ENCODE results near the gene TTC23L. TPM values are rescaled to one million over a fixed set of nuclear protein-coding genes. Genes with fewer than 3 reads are reported as not detected.

TTC23L gene
- total RNA-seq (2021): 0.41 and 0.55 TPM in 2 replicates
- percentile 15 among the genes with signal in this experiment for Bru-seq, nascent RNA
- percentile 22 among the genes with signal in this experiment for BruChase-seq, experiment 1, labeled RNA remaining after a 2-hour chase
- BruChase-seq, experiment 2, labeled RNA remaining after a 6-hour chase: percentile 17 among the genes with signal in this experiment
- long read RNA-seq, partial matches to known transcripts: 0 of 1 reads
- long read RNA-seq, other reads (novel, unspliced or antisense): 1 of 1 reads

DNA sequence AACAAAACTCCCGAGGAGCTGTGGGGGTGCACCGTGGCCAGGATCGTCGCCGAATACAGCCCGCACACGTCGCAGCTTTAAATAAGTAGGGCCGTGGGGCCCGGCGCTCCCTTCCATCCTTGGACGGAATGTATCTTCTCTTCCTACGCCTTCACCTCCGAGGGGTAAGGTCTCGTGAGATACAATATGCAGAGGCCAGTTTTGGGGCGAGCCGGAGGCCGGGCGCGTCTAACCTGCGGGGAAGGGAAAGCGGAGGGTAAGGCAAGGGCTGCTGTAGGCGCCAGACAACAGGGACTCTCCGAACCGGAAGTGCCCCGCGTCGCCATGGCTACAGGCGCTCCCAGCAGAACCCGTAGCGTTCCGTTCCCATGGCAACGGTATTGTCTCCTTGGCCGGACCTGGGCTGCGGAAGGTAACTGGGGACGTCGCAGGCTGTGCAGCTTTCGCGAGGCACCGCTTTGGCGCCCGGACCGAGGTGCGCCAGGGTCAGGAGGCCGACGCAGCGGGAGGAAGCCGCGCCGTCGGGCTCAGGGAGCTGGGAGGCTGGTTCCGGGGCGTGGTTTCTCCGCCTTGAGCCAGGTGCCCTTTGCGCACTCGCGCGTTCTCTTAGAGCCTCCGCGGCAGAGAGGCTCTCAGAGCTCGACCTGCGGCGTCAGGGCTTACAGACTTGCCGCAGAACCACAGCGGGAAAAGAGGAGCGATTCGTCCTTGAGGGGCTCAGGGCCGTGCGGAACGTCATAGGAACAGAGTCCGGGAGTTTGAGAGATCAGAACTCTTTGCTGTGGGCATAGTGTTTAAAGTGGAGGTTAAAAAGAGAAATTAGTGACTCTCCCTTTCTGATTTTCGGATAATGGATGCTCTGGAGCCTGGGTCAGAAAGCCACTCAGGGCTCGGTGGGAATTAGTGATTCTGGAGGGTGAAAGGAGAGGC lies at the start of gene TTC23L:
Gene TTC23L, plus strand, starts transcription at position 380 of the 930 bp plus-strand sequence. CDS start 1,508 bp downstream, outside the sequence.
- ChIA-PET POLR2A (ENCODE audit: low non-redundant PET) (interaction anchor here (0.7 kb wide), 1 partner anchor 14 kb away, joined by 4 read pairs; no protein-coding TSS in a partner anchor), CTCF (no interaction called here)
- Histone ChIP-seq H3K4me1 (ENCODE audit: insufficient read depth, low read length, poor library complexity, severe bottlenecking) (no peaks in the 10 kb centered on the region), H3K27me3 (replicated peaks; ENCODE audit: insufficient read depth, low read depth, low read length, poor library complexity) (no peaks in the 10 kb centered on the region), H3K36me3 (ENCODE audit: insufficient read depth, low read length, poor library complexity, severe bottlenecking) (no peaks in the 10 kb centered on the region), H3K9me3 (ENCODE audit: low read depth, low read length, poor library complexity, severe bottlenecking) (no peaks in the 10 kb centered on the region), H3K27ac (ENCODE audit: low read depth, low read length, poor library complexity, severe bottlenecking) (peak within 1 kb of the TSS; percentile 11), H3K4me3 (ENCODE audit: low read depth, low read length, poor library complexity, severe bottlenecking) (peak within 1 kb of the TSS; percentile 84)
- intact Hi-C loops (cut with micrococcal nuclease; ENCODE audit: unreplicated experiment): no loop called here
- no peak for TF ChIP-seq CTCF (conservative IDR thresholded peaks at IDR 0.05; ENCODE audit: low read depth, low read length)
- no peak for TF ChIP-seq EZH2 (IDR thresholded peaks at IDR 0.05; ENCODE audit: borderline replicate concordance, low read depth, low read length, poor library complexity, severe bottlenecking)
- no TSS peak for BruUV-seq (replicated peaks)
- peak; percentile 88 for DNase-seq (ENCODE audit: low spot score)

- H3K4me3 ChIP-seq (ENCODE audit: low read depth, low read length, poor library complexity, severe bottlenecking): no peak overlapping the region
- no TSS peak for BruUV-seq (replicated peaks)
- TF ChIP-seq CTCF (conservative IDR thresholded peaks at IDR 0.05; ENCODE audit: low read depth, low read length): no peak
- TF ChIP-seq EZH2 (IDR thresholded peaks at IDR 0.05; ENCODE audit: borderline replicate concordance, low read depth, low read length, poor library complexity, severe bottlenecking): no peak
- H3K36me3 ChIP-seq (ENCODE audit: insufficient read depth, low read length, poor library complexity, severe bottlenecking): no peaks in the 10 kb centered on the region
- no peak overlapping the region for H3K27ac ChIP-seq (ENCODE audit: low read depth, low read length, poor library complexity, severe bottlenecking)
- H3K27me3 ChIP-seq (replicated peaks; ENCODE audit: insufficient read depth, low read depth, low read length, poor library complexity): no peaks in the 10 kb centered on the region
- no peaks in the 10 kb centered on the region for H3K4me1 ChIP-seq (ENCODE audit: insufficient read depth, low read length, poor library complexity, severe bottlenecking)
- intact Hi-C loops (cut with micrococcal nuclease; ENCODE audit: unreplicated experiment): no loop called here
- no peak for DNase-seq (ENCODE audit: low spot score)
- H3K9me3 ChIP-seq (ENCODE audit: low read depth, low read length, poor library complexity, severe bottlenecking): peaks cover 8% of the 10 kb centered on the region
- ChIA-PET CTCF (no interaction called here), POLR2A (ENCODE audit: low non-redundant PET) (interaction anchor here (0.6 kb wide), 1 partner anchor 52 kb away, joined by 3 read pairs; no protein-coding TSS in a partner anchor)
These were observed 49.3 kb upstream of the TTC23L start for GRCh38 chr5:34789639-34790038.

GRCh38 chr5:34790069-34790468 lies 48.9 kb upstream of the TTC23L start:
- intact Hi-C loops (cut with micrococcal nuclease; ENCODE audit: unreplicated experiment): no loop called here
- Histone ChIP-seq H3K36me3 (ENCODE audit: insufficient read depth, low read length, poor library complexity, severe bottlenecking) (no peaks in the 10 kb centered on the region), H3K27me3 (replicated peaks; ENCODE audit: insufficient read depth, low read depth, low read length, poor library complexity) (no peaks in the 10 kb centered on the region), H3K4me3 (ENCODE audit: low read depth, low read length, poor library complexity, severe bottlenecking) (no peak overlapping the region), H3K4me1 (ENCODE audit: insufficient read depth, low read length, poor library complexity, severe bottlenecking) (no peaks in the 10 kb centered on the region), H3K27ac (ENCODE audit: low read depth, low read length, poor library complexity, severe bottlenecking) (no peak overlapping the region), H3K9me3 (ENCODE audit: low read depth, low read length, poor library complexity, severe bottlenecking) (peaks cover 8% of the 10 kb centered on the region)
- CTCF ChIA-PET: no interaction called here
- TF ChIP-seq CTCF (conservative IDR thresholded peaks at IDR 0.05; ENCODE audit: low read depth, low read length): no peak
- TF ChIP-seq EZH2 (IDR thresholded peaks at IDR 0.05; ENCODE audit: borderline replicate concordance, low read depth, low read length, poor library complexity, severe bottlenecking): no peak
- POLR2A ChIA-PET (ENCODE audit: low non-redundant PET): no interaction called here
- no peak for DNase-seq (ENCODE audit: low spot score)
- no TSS peak for BruUV-seq (replicated peaks)
